ENCODE results near the gene TMX3. TPM values are rescaled to one million over a fixed set of nuclear protein-coding genes. Genes with fewer than 3 reads are reported as not detected.

Gene TMX3, protein sequence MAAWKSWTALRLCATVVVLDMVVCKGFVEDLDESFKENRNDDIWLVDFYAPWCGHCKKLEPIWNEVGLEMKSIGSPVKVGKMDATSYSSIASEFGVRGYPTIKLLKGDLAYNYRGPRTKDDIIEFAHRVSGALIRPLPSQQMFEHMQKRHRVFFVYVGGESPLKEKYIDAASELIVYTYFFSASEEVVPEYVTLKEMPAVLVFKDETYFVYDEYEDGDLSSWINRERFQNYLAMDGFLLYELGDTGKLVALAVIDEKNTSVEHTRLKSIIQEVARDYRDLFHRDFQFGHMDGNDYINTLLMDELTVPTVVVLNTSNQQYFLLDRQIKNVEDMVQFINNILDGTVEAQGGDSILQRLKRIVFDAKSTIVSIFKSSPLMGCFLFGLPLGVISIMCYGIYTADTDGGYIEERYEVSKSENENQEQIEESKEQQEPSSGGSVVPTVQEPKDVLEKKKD
- total RNA-seq = 10 to 100 TPM; 53.6 to 58.6 TPM

DNA sequence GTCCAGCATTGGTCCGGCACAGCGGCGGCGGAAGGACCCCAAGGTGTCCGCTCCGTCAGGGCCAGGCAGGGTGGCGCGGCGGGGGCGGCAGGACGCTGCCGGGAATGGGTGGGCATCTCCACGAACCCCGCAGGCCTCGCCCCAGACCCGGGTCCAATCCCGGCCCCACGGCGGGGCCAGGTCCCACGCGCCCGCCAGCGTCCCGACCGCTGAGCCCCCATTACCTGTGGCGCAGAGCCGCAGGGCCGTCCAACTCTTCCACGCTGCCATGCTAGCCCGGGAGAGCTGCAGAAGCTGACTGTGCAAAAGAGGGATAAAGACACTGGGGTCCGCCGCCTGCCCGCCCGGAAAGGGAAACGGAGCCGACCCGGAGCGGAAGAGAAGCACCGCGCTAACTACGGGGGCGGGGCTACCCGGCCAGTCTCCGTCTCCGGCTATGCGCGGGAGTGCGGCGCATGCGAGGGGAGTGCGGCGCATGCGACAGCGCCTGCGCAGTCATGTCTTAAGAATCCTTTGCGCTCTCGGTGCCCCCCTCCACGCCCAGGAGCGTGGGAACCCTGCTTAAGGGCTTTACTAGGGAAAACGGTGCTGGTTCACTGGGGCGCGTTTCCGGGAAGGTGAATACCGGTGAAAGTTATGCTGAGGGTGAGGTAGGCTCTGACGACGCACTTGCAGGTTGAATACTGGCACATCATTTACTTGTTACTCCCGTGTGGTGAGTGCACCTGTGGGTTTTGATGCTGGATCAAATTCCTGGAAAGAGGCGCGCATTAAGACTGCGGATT is at the start of gene TMX3:
TSS of gene TMX3 (minus strand) at position 397 of the 785 bp plus-strand sequence. CDS start at position 270, 127 bp downstream.

Other genes starting within 250 kb of the TMX3 start
- gene CCDC102B, start 83.0 kb upstream of the TMX3 start, total RNA-seq = 1 to 10 TPM in 1 of 2 experiments, under 1 TPM in 1; 0.87 to 2.3 TPM

Measured in activated naive CD4-positive, alpha-beta T cell treated with anti-CD3 and anti-CD28 coated beads, Interleukin-2, amount 10 ng/mL, durations not matched to agents 5 hours and 36 hours (primary cell).